ENCODE results near the gene GPSM1.

DNA sequence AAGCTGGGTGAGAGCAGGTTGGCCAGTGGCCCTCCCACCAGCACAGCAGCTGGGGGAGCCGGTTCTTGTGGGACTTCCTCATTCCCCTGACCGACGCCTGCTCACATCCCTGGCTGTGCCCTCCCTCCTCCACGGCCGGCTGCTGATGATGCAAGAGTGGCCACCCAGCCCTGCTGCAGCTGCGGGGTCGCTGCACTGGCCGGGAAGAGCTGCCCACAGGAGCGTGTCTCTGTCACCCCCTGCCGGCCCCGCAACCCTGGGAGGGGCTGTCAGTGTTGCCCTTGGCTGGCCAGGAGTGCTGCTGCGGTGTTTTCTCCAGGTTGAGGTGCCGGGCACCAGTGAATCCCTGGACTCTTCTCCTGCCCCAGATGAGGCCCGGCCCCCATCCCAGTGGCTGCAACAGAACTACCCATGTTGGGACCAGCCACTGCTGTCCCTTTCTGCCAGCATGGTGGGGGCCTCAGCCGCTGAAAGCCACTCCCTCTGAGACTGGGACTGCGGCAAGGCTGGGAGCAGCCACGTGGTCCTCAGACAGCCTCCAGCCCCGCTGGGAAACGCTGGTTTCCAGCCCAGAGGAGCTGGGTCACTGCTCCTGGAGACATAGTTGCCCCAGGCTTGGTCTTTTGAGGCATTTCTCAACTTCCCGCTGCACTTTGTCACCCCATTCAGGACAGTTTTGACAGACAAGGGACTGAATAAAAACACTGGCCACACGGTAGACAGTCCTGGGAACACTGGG is 45.4 kb downstream of the GPSM1 start:
- TF ChIP-seq POLR2AphosphoS5 (IDR thresholded peaks at IDR 0.05; ENCODE audit: borderline replicate concordance, low read depth, low read length) = no peak
- TF ChIP-seq EZH2 (IDR thresholded peaks at IDR 0.05) = no peak
